ENCODE data around the gene HTR3A. TPM values are rescaled to one million over a fixed set of nuclear protein-coding genes. Genes with fewer than 3 reads are reported as not detected.
"Not testable (repeated sequence)": the region's sequence is repeated elsewhere in the genome, so short reads cannot be mapped to it uniquely, and the experiment has no call there.

HTR3A gene
- total RNA-seq, 1 donor: not detected

DNA sequence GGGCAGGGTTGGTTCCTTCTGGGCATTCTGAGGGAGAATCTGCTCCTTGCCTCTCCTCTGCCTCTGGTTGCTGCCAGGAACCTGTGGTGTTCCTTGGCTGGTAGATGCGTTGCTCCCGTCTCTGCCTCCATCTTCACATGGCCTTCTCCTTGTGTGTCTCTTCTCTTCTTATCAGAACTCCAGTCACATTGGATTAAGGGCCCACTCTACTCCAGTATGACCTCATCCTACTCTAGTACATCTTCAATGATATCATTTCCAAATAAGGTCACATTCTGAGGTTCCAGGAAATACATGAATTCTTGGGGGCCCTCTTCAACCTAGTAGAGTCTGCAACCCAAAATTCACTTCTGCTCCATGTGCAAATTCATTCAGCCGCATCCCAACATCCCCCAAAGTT, 37.0 kb upstream of the HTR3A start:
- DNase-seq (ENCODE audit: low read depth): no peak
- TF ChIP-seq, protein P1, sequence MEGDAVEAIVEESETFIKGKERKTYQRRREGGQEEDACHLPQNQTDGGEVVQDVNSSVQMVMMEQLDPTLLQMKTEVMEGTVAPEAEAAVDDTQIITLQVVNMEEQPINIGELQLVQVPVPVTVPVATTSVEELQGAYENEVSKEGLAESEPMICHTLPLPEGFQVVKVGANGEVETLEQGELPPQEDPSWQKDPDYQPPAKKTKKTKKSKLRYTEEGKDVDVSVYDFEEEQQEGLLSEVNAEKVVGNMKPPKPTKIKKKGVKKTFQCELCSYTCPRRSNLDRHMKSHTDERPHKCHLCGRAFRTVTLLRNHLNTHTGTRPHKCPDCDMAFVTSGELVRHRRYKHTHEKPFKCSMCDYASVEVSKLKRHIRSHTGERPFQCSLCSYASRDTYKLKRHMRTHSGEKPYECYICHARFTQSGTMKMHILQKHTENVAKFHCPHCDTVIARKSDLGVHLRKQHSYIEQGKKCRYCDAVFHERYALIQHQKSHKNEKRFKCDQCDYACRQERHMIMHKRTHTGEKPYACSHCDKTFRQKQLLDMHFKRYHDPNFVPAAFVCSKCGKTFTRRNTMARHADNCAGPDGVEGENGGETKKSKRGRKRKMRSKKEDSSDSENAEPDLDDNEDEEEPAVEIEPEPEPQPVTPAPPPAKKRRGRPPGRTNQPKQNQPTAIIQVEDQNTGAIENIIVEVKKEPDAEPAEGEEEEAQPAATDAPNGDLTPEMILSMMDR (IDR thresholded peaks at IDR 0.05; ENCODE audit: insufficient read depth, low read depth, low read length): no peak
- no peak overlapping the region for H3K4me3 ChIP-seq (ENCODE audit: low read depth, low read length)

DNA sequence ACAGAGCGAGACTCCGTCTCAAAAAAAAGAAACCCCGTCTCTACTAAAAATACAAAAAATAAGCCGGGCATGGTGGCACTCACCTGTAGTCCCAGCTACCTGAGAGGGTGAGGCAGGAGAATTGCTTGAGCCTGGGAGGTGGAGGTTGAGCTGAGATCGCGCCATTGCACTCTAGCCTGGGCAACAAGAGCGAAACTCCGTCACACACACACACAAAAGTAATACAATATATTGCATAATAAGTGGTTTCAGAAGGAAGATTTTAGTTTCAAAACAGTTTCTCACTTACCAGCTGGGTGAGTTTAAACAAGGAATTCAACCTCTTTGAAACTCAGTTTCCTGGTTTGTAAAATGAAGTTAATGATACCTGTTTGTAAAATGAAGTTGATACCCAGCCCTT, 32.7 kb upstream of the HTR3A start:
- H3K4me3 ChIP-seq (ENCODE audit: low read depth, low read length): no peak overlapping the region
- TF ChIP-seq, protein P1 (IDR thresholded peaks at IDR 0.05; ENCODE audit: insufficient read depth, low read depth, low read length): no peak
- DNase-seq (ENCODE audit: low read depth): no peak

DNA sequence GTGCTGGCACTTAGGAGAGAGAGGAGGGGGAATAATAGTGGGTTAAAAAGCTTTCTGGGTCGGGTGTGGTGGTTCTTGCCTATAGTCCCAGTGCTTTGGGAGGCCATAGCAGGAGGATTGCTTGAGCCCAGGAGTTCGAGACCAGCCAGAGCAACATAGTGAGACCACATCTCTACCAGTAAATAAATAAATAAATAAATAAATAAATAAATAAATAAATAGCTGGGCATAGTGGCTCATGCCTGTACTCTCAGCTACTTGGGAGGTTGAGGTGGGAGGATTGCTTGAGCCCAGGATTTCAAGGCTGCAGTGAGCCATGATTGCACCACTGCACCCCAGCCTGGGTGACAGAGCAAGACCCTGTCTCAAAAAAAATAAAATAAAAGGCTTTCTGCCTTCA, 28.7 kb upstream of the HTR3A start:
- DNase-seq (ENCODE audit: low read depth): not testable (repeated sequence)

DNA sequence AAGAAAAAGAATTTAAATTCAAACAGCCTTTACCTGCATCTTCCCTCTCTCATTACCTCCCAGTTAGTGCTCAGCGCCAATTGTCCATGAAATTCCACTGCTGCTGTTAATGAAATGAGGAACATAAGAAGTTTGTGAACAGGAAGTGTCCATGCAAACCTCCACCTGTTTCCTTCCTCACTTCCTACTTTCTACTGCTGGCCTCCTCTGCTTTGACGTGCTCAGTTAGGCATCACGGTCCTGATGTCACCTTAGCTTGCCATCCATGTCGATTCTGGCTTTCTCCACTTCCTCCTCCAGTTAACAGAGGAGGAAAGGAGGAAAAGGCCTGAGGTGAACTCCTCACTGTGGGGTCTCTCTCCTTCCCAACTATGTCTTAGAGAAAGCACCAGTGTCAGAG, 26.9 kb upstream of the HTR3A start:
- H3K4me3 ChIP-seq (ENCODE audit: low read depth, low read length): no peak overlapping the region
- TF ChIP-seq, protein P1 (IDR thresholded peaks at IDR 0.05; ENCODE audit: insufficient read depth, low read depth, low read length): no peak
- DNase-seq (ENCODE audit: low read depth): no peak

More for the DNA sequence above, 28.7 kb upstream of the HTR3A start:
- not testable (repeated sequence) for H3K4me3 ChIP-seq (ENCODE audit: low read depth, low read length)

DNA sequence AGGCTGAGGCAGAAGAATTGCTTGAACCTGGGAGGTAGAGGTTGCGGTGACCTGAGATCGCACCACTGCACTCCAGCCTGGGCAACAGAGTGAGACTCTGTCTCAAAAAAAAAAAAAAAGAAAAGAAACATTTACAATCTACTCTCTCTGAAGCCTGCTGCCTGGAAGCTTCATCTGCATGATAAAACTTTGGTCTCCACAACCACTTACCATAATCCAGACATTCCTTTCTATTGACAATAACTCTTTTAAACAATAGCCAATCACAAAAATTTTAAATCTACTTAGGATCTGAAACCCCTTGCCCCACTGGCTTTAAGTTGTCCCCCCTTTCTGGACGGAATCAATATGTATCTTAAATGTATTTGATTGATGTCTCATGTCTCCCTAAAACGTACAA, 25.0 kb upstream of the HTR3A start:
- no peak for DNase-seq (ENCODE audit: low read depth)
- TF ChIP-seq, protein P1 (IDR thresholded peaks at IDR 0.05; ENCODE audit: insufficient read depth, low read depth, low read length): no peak
- no peak overlapping the region for H3K4me3 ChIP-seq (ENCODE audit: low read depth, low read length)

DNA sequence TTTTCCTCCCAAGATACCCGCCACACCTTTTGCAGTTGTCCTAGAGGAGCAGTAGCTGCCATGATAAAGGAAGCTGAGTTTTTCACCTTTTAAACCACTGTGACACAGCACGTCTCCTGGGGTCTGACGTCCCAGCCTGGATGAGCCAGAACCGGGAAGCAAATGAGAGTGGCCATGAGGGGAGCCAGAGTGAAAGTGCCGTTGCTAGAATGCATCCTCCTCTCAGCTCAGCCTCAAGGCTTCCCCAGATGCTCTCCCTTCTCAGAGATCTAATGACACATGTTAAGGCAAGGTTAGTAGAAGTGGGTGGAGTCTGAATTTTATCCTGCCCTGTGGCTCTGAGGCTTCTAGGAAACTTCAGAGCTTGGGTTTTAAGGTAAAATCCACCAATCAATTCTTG, 23.4 kb upstream of the HTR3A start:
- H3K4me3 ChIP-seq (ENCODE audit: low read depth, low read length): no peak overlapping the region
- DNase-seq (ENCODE audit: low read depth): no peak
- TF ChIP-seq, protein P1 (IDR thresholded peaks at IDR 0.05; ENCODE audit: insufficient read depth, low read depth, low read length): no peak

DNA sequence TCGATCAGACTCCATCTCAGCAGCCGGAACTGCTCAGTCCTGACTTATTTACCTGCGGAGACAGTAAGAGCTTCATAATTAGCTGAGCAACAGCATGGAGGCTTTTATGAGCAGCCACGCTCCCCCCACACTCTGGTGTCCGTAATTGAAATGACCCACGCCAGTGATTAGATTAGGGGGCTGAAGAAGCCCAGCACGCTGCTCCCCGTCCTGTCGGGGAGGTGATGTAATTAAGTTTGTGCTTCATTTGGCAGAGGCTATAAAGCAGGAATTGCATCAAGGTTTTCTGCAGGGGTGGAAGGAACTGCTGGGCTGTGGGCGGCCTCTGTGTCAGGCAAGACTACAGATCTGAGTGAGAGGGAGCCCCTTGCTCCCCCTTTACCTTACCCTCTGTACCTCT, 22.8 kb upstream of the HTR3A start:
- no peak overlapping the region for H3K4me3 ChIP-seq (ENCODE audit: low read depth, low read length)
- TF ChIP-seq, protein P1 (IDR thresholded peaks at IDR 0.05; ENCODE audit: insufficient read depth, low read depth, low read length): no peak
- no peak for DNase-seq (ENCODE audit: low read depth)
